Hepatocyte (in vitro differentiated cells): ENCODE data around the gene RBM38. TPM values are rescaled to one million over a fixed set of nuclear protein-coding genes. Genes with fewer than 3 reads are reported as not detected.

Experiments
- DNase-seq: peaks from one replicate; pipeline ENCODE4 v3.0.0-alpha.2; 2016; ENCODE audit warnings: low spot score
- H2AFZ ChIP-seq: fragments of 200-600 bp; sonication (generic); 2 replicates; pipeline ENCODE4 v1.6.0; 2016; ENCODE audit warnings: antibody characterized with exemption, mild to moderate bottlenecking
- H3K27ac ChIP-seq: fragments of 200-600 bp; sonication (generic); 2 replicates; pipeline ENCODE4 v1.5.1; 2016; ENCODE audit warnings: mild to moderate bottlenecking
- H3K27me3 ChIP-seq: fragments of 200-600 bp; sonication (generic); 2 replicates; pipeline ENCODE4 v1.6.1; 2016
- H3K36me3 ChIP-seq: fragments of 200-600 bp; sonication (generic); replicated peaks from 2 replicates; pipeline ENCODE4 v1.5.1; 2016; ENCODE audit warnings: low read depth; ENCODE audit not compliant: insufficient read depth
- H3K4me1 ChIP-seq: fragments of 200-600 bp; sonication (generic); 2 replicates; pipeline ENCODE4 v1.5.1; 2016; ENCODE audit warnings: mild to moderate bottlenecking, moderate library complexity; ENCODE audit not compliant: insufficient read depth
- H3K4me2 ChIP-seq: fragments of 200-600 bp; sonication (generic); 2 replicates; pipeline ENCODE4 v1.6.0; 2016
- H3K4me3 ChIP-seq: fragments of 200-600 bp; sonication (generic); 2 replicates; pipeline ENCODE4 v1.5.1; 2016; ENCODE audit warnings: mild to moderate bottlenecking
- H3K79me2 ChIP-seq: fragments of 200-600 bp; sonication (generic); 2 replicates; pipeline ENCODE4 v1.6.0; 2017; ENCODE audit warnings: mild to moderate bottlenecking
- H3K9me2 ChIP-seq: fragments of 200-600 bp; sonication (generic); replicated peaks from 2 replicates; pipeline ENCODE4 v1.6.0; 2017; ENCODE audit warnings: mild to moderate bottlenecking; ENCODE audit not compliant: insufficient read depth
- H3K9me3 ChIP-seq: fragments of 200-600 bp; sonication (generic); 2 replicates; pipeline ENCODE4 v1.5.1; 2016; ENCODE audit warnings: low read depth, mild to moderate bottlenecking
- H4K20me1 ChIP-seq: fragments of 200-600 bp; sonication (generic); 2 replicates; pipeline ENCODE4 v1.6.0; 2016; ENCODE audit warnings: mild to moderate bottlenecking; ENCODE audit not compliant: insufficient read depth, poor library complexity, severe bottlenecking
- EZH2 ChIP-seq: fragments of 200-600 bp; sonication (generic); IDR thresholded peaks from 2 replicates; pipeline ENCODE4 v1.6.1; 2016; ENCODE audit warnings: antibody characterized with exemption, mild to moderate bottlenecking, borderline replicate concordance
- EZH2phosphoT487 ChIP-seq: fragments of 200-600 bp; sonication (generic); IDR thresholded peaks from one replicate; pipeline ENCODE4 v1.6.1; 2018; ENCODE audit warnings: antibody characterized with exemption, mild to moderate bottlenecking, low read depth, moderate library complexity; ENCODE audit not compliant: unreplicated experiment, severe bottlenecking
- WGBS: methylation state at CpG from one replicate; pipeline ENCODE4 v1.1.6; 2016; ENCODE audit warnings: low lambda C conversion rate; ENCODE audit errors: missing lambda C conversion rate; 5-methylcytosine and 5-hydroxymethylcytosine counted together
- polyA plus RNA-seq: library from polyadenylated mRNA; unstranded; fragments of >200 nt; fragmentation: Nextera tagmentation; extraction: Ambion mirVana; gene quantifications from 2 replicates; pipeline ENCODE4 v1.2.1, GENCODE V29; 2016
- total RNA-seq: library from RNA; depleted of rRNA; stranded (reverse); fragments of >200 nt; gene quantifications from 2 replicates; pipeline ENCODE4 v1.2.3, GENCODE V29; 2014
- TF ChIP-seq, protein P1 (sequence below): fragments of 200-600 bp; sonication (generic); IDR thresholded peaks from 2 replicates; pipeline ENCODE4 v1.5.1; 2016; ENCODE audit warnings: antibody characterized with exemption, mild to moderate bottlenecking; ENCODE audit not compliant: poor library complexity

Gene RBM38
- total and polyA plus RNA-seq, 2 experiments from 2014 or later, result 16.1 to 19.6 TPM

DNA sequence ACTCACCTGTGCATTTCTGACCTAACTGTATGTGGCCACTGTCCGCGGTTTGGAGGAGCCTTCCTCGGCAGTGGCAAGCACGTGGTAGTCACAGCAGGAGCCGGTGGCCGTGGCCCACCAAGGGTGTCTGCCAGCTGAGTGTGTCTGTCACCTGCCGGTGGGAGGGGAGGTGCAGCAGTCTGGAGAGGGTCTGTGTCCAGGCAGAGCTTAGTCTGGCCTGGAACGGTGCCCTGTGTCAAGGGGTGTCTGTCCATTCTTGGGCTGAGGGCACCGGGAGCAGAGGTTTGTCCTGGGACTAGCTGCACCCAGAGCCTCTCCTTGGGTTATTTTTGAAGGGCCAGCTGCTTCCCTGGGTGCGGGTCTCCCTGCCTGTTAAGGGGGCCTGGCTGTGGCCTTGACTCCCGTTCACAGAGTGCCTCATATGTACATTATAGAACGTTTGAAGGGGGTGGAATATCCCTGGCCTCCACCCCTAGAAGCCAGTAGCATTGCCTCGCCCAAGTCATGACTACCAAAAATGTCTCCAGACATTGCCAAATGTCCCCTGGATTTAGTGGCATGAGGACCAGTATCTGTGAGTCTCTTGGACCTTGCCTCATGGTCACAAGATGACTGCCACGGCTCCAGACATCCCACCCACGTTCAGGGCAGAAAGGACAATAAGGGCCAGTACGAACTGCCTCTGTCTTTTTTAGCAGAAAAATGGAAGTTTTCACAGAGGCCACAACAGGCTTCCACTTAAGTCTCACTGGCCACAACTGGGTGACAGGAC lies 5.2 kb downstream of the RBM38 start:
- Histone ChIP-seq H3K27me3 (no peaks in the 10 kb centered on the region), H3K27ac (no peak overlapping the region), H3K4me1 (peaks cover 8% of the 10 kb centered on the region), H3K9me3 (no peaks in the 10 kb centered on the region), H3K4me3 (no peak overlapping the region), H3K79me2 (peaks cover 3% of the 10 kb centered on the region), H2AFZ (no peak overlapping the region), H3K9me2 (no peaks in the 10 kb centered on the region), H3K4me2 (no peak overlapping the region), H3K36me3 (no peaks in the 10 kb centered on the region), H4K20me1 (no peaks in the 10 kb centered on the region)
- WGBS, result 89% methylated on average over 15 of the region's 16 CpGs
- TF ChIP-seq EZH2 (no peak), EZH2phosphoT487 (no peak)
- TF ChIP-seq, protein P1, sequence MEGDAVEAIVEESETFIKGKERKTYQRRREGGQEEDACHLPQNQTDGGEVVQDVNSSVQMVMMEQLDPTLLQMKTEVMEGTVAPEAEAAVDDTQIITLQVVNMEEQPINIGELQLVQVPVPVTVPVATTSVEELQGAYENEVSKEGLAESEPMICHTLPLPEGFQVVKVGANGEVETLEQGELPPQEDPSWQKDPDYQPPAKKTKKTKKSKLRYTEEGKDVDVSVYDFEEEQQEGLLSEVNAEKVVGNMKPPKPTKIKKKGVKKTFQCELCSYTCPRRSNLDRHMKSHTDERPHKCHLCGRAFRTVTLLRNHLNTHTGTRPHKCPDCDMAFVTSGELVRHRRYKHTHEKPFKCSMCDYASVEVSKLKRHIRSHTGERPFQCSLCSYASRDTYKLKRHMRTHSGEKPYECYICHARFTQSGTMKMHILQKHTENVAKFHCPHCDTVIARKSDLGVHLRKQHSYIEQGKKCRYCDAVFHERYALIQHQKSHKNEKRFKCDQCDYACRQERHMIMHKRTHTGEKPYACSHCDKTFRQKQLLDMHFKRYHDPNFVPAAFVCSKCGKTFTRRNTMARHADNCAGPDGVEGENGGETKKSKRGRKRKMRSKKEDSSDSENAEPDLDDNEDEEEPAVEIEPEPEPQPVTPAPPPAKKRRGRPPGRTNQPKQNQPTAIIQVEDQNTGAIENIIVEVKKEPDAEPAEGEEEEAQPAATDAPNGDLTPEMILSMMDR, result no peak
- DNase-seq, result no peak

DNA sequence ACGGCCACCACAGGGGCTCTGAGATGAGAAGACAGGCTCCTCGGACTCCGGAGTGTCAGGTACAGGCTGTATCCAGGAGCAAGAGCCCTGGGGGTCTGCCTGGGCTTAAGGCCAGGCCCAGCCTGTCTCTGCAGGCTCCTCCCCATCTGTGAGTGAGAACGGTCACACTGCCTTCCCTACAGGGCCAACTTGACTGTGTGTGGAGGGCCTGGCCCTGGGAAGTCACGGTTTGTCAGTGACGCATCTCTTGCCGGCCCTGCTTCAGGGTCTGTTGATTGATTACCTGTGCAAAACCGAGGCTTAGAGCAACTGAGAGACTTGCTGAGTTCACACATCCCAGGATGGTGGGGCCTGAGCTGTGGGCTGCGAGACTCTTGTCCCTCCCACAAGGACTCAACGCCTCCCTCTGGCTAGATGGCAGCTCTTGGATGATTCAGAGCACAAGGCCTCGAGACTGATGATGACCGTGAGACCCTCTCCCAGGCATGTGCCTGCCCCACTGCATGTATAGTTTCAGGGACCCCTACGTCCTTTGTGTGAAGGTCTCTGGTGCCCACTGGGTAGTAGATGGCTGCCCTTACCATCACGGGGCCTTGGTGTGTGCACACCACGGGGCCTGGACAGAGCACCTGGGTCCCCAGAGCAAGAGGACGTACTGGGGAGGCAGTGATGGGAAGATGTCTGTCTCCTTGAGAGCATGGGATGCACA lies 5.9 kb downstream of the RBM38 start:
- H4K20me1 ChIP-seq, result no peaks in the 10 kb centered on the region
- no peak for DNase-seq
- 82% methylated on average over 16 of the region's 16 CpGs for WGBS
- no peak overlapping the region for H2AFZ ChIP-seq
- H3K9me2 ChIP-seq, result no peaks in the 10 kb centered on the region
- no peak for TF ChIP-seq EZH2
- TF ChIP-seq, protein P1, result no peak
- no peak for TF ChIP-seq EZH2phosphoT487
- no peak overlapping the region for H3K4me3 ChIP-seq
- H3K79me2 ChIP-seq, result peaks cover 1% of the 10 kb centered on the region
- no peaks in the 10 kb centered on the region for H3K36me3 ChIP-seq
- H3K27ac ChIP-seq, result no peak overlapping the region
- H3K4me1 ChIP-seq, result peaks cover 5% of the 10 kb centered on the region
- H3K4me2 ChIP-seq, result no peak overlapping the region
- no peaks in the 10 kb centered on the region for H3K27me3 ChIP-seq
- H3K9me3 ChIP-seq, result no peaks in the 10 kb centered on the region

DNA sequence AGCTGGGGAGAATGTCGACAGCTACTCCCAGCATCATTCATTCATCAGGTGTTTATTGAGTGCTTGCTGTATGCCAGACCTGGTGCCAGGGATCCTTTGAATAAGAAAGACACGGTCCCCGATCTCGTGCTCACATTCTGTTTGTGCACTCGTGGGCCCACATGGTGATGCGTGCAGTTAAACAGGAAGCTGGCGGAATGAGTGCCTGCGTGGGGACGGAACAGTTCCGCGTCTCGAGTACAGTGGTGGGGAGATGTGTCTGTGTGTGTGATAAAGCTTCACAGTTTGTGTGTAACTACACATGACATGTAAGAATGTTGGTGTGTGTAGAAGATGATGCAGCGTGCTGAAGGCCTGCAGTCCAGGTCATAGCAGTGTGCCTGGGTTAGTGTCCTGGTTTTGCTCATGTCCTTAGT lies 6.5 kb downstream of the RBM38 start:
- H3K27ac ChIP-seq, result no peak overlapping the region
- no peaks in the 10 kb centered on the region for H3K9me3 ChIP-seq
- H3K79me2 ChIP-seq, result no peaks in the 10 kb centered on the region
- H3K4me1 ChIP-seq, result no peaks in the 10 kb centered on the region
- H3K27me3 ChIP-seq, result no peaks in the 10 kb centered on the region
- H2AFZ ChIP-seq, result no peak overlapping the region
- H3K4me2 ChIP-seq, result no peak overlapping the region
- no peak overlapping the region for H3K4me3 ChIP-seq
- no peaks in the 10 kb centered on the region for H3K36me3 ChIP-seq
- H4K20me1 ChIP-seq, result no peaks in the 10 kb centered on the region
- no peak for DNase-seq
- 89% methylated on average over 13 of the region's 13 CpGs for WGBS
- TF ChIP-seq, protein P1, result no peak
- no peak for TF ChIP-seq EZH2
- no peak for TF ChIP-seq EZH2phosphoT487
- no peaks in the 10 kb centered on the region for H3K9me2 ChIP-seq
